Mucosa of descending colon (tissue), 3 donors: ENCODE results near the gene ZNF142. TPM values are rescaled to one million over a fixed set of nuclear protein-coding genes. Genes with fewer than 3 reads are reported as not detected.

ENCODE experiments used
- ATAC-seq: fragments of 200-7000 bp; cut with Tn5 transposase; one replicate; pipeline ENCODE4 v1.9.1; 2020; ENCODE audit warnings: mild to moderate bottlenecking, moderate library complexity
- DNase-seq, 3 donors: peaks; one replicate each; pipeline ENCODE4 v3.0.0-alpha.2; 2020
- H3K36me3 ChIP-seq: fragments of 200-600 bp; one replicate; pipeline ENCODE4 v1.8.0; 2021; ENCODE audit warnings: low read depth, mild to moderate bottlenecking
- H3K4me1 ChIP-seq: fragments of 200-600 bp; one replicate; pipeline ENCODE4 v1.8.0; 2021; ENCODE audit warnings: low read depth, mild to moderate bottlenecking
- H3K4me3 ChIP-seq: fragments of 200-600 bp; one replicate; pipeline ENCODE4 v1.8.0; 2021; ENCODE audit warnings: mild to moderate bottlenecking
- H3K9me3 ChIP-seq: fragments of 200-600 bp; one replicate; pipeline ENCODE4 v1.8.0; 2021; ENCODE audit warnings: mild to moderate bottlenecking
- CTCF ChIP-seq: fragments of 200-600 bp; IDR thresholded peaks from one replicate; pipeline ENCODE4 v1.8.0; 2022; ENCODE audit warnings: antibody characterized with exemption, mild to moderate bottlenecking
- intact Hi-C, 2 donors: fragments of 100-400 bp; cut with DNase I in 1 of 2; cut with micrococcal nuclease in 1 of 2; formaldehyde crosslinking; loops; one replicate each; pipeline versions ENCODE4 v1.11.0 to v1.11.1; 2022; cut with DNase I, micrococcal nuclease
- total RNA-seq, 3 donors: library from RNA; stranded (reverse); fragmentation: NEBNext Ultra II Directional in 2 of 3; extraction: Animal tissue kit (Norgen Biotek cat#: 25700) in 2 of 3; gene quantifications; one replicate each; pipeline versions ENCODE4 v1.2.1 to v1.2.4, GENCODE V29; 2021 to 2023
- donor health status: DM: no; HTN: no; CAD: no; lungs with moderate emphysema.
- donor health status: DM: no; HTN: no; CAD: no.
- donor health status: DM: no; HTN: yes; CAD: no.

The ZNF142 gene
- total RNA-seq, 3 donors from 2014 or later = 16.4 to 25.0 (median 19.7) TPM

DNA sequence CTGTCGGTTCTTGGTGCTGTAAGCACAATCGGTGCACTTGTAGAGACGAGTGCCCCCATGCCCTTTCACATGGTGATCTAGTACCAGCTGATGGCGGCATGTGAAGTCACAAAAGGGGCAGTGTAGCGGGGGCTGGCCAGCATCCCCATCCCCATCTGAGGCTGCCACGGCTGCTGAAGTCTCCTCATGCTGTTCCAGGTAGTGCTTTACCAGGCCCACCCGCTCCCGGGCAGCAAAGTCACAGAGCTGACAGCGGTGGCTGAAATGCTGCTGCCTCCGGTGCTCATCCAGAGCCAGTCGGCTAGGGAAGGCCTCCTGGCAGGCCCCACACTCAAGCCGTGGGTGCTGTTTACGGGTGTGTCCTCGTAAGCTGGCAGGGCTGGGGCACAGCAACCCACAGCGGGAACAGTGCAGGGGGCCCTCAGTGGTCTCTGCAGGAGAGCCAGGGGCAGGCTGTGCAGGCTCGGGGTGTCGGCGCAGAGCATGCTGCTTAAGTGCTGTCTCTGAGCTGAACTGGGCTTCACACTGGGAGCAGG, 17.2 kb downstream of the ZNF142 start:
- Histone ChIP-seq H3K4me3 (no peak overlapping the region), H3K9me3 (no peaks in the 10 kb centered on the region), H3K36me3 (peaks cover 22% of the 10 kb centered on the region), H3K4me1 (no peaks in the 10 kb centered on the region)
- ATAC-seq (no peak), DNase-seq (no peak)
- no peak for TF ChIP-seq CTCF
- intact Hi-C loops = loop anchor here in 1 of 2 donors (10.0 kb wide), 1 partner anchor 57 kb away; no protein-coding TSS in a partner anchor

DNA sequence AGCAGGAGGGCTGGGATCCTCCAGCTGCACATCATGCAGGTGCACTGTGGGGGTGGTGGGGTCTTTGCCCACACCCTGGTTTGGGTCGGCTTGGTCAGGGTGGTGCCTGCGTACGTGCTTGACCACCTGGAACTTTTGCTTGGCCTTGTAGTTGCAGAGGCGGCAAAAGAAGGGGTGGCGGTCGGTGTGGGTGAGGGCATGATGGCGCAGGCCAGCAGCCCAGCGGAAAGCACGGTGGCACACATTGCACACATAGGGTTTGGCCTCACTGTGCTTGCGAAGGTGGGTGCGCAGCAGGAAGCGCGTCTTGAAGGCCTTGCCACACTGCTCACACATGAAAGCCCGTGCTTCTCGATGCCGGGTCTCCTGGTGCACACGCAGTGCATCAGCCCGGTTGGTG, 21.1 kb downstream of the ZNF142 start:
- peaks cover 12% of the 10 kb centered on the region for H3K36me3 ChIP-seq
- no peaks in the 10 kb centered on the region for H3K9me3 ChIP-seq
- DNase-seq = no peak
- intact Hi-C loops = no loop called here
- H3K4me1 ChIP-seq = no peaks in the 10 kb centered on the region
- no peak for ATAC-seq
- no peak overlapping the region for H3K4me3 ChIP-seq
- TF ChIP-seq CTCF = no peak

DNA sequence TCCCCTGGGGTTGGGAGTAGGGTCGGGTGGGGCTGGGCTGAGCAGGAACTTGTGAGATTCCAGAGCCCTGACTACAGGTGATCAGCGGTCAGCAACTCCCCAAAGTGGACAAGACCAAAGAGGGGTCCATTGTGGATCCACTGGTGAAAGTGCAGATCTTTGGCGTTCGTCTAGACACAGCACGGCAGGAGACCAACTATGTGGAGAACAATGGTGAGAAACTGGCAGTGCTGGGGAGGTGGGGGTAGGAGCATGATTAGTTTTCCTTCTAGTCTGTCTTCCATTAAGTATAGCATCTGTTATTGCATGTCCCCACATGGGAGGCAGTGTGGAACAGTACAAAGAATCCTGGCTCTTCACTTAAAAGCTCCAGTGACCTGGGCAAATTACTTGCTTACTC, 23.7 kb downstream of the ZNF142 start:
- H3K36me3 ChIP-seq = peaks cover 8% of the 10 kb centered on the region

GRCh38 chr2:218631837-218632236, 27.6 kb downstream of the ZNF142 start:
- no peak for TF ChIP-seq CTCF
- H3K36me3 ChIP-seq = no peaks in the 10 kb centered on the region
- intact Hi-C loops = no loop called here
- ATAC-seq = no peak
- H3K9me3 ChIP-seq = no peaks in the 10 kb centered on the region
- H3K4me3 ChIP-seq = no peak overlapping the region
- no peak for DNase-seq
- H3K4me1 ChIP-seq = no peaks in the 10 kb centered on the region

More for the DNA sequence above, 23.7 kb downstream of the ZNF142 start:
- DNase-seq = no peak
- Histone ChIP-seq H3K4me1 (no peaks in the 10 kb centered on the region), H3K9me3 (no peaks in the 10 kb centered on the region), H3K4me3 (no peak overlapping the region)
- ATAC-seq = no peak
- TF ChIP-seq CTCF = no peak
- intact Hi-C loops = no loop called here

DNA sequence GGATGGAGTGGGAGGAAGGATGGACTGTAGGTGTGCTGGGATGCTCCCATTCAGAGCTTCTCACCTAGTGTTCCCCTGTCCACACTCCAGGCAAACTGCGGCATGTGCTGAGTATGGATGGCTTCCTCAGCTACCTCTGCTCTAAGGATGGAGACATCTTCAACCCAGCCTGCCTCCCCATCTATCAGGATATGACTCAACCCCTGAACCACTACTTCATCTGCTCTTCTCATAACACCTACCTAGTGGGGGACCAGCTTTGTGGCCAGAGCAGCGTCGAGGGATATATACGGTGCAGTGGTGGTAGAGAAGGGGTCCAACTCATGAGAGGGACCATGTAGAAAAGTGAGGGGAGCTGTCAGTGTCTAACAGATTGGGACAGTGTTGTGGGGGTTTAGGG, 31.5 kb downstream of the ZNF142 start:
- Histone ChIP-seq H3K4me1 (no peaks in the 10 kb centered on the region), H3K36me3 (no peaks in the 10 kb centered on the region), H3K9me3 (no peaks in the 10 kb centered on the region), H3K4me3 (no peak overlapping the region)
- no peak for ATAC-seq
- TF ChIP-seq CTCF = no peak
- no peak for DNase-seq
- intact Hi-C loops = no loop called here

GRCh38 chr2:218626369-218626768, 33.1 kb downstream of the ZNF142 start:
- no peak for DNase-seq
- TF ChIP-seq CTCF = no peak
- H3K4me1 ChIP-seq = no peaks in the 10 kb centered on the region
- no peak for ATAC-seq
- no peak overlapping the region for H3K4me3 ChIP-seq
- no peaks in the 10 kb centered on the region for H3K9me3 ChIP-seq
- no peaks in the 10 kb centered on the region for H3K36me3 ChIP-seq
- intact Hi-C loops = no loop called here
